ENCODE results near the gene ZFAND3. TPM values are rescaled to one million over a fixed set of nuclear protein-coding genes. Genes with fewer than 3 reads are reported as not detected.

ZFAND3 gene
- total RNA-seq, 1 donor from 2014 or later, result 131 TPM

- Mint-ChIP-seq H3K36me3 (ENCODE audit: low read depth, unreplicated experiment) (no peaks in the 10 kb centered on the region), H3K9me3 (ENCODE audit: unreplicated experiment) (peaks cover 3% of the 10 kb centered on the region), H3K27me3 (ENCODE audit: low read depth, unreplicated experiment) (no peaks in the 10 kb centered on the region), H3K4me1 (ENCODE audit: low read depth, unreplicated experiment) (peaks cover 6% of the 10 kb centered on the region), H3K27ac (ENCODE audit: unreplicated experiment) (no peak overlapping the region), H3K4me3 (ENCODE audit: unreplicated experiment) (no peak overlapping the region)
- Histone ChIP-seq H3K4me1 (ENCODE audit: insufficient read depth, low read length) (no peaks in the 10 kb centered on the region), H3K27me3 (ENCODE audit: insufficient read depth, low read length) (no peaks in the 10 kb centered on the region), H4K20me1 (ENCODE audit: insufficient read depth, low read length) (no peaks in the 10 kb centered on the region), H3K4me2 (ENCODE audit: low read length) (no peak overlapping the region), H3K27ac (ENCODE audit: low read depth, low read length) (no peak overlapping the region), H3K79me2 (ENCODE audit: insufficient read depth, low read length) (no peaks in the 10 kb centered on the region), H3K36me3 (ENCODE audit: insufficient read depth, low read length) (no peaks in the 10 kb centered on the region), H2AFZ (ENCODE audit: low read depth, low read length) (no peak overlapping the region), H3K4me3 (ENCODE audit: insufficient read depth, low read depth, low read length) (no peak overlapping the region), H3K9ac (ENCODE audit: low read length) (no peak overlapping the region), H3K9me3 (ENCODE audit: insufficient read depth, low read depth, low read length) (no peaks in the 10 kb centered on the region)
- DNase-seq (ENCODE audit: low read depth) (no peak), FAIRE-seq (no peak)
- no peak for TF ChIP-seq CTCF (IDR thresholded peaks at IDR 0.05; ENCODE audit: insufficient read depth, low read depth, low read length)
- TF ChIP-seq EZH2 (IDR thresholded peaks at IDR 0.05; ENCODE audit: insufficient read depth, low read length), result no peak
Measured at GRCh38 chr6:38166411-38167240, 347.1 kb downstream of the ZFAND3 start.

- Mint-ChIP-seq H3K27ac (ENCODE audit: unreplicated experiment) (no peak overlapping the region), H3K9me3 (ENCODE audit: unreplicated experiment) (no peaks in the 10 kb centered on the region), H3K4me1 (ENCODE audit: low read depth, unreplicated experiment) (peaks cover 6% of the 10 kb centered on the region), H3K4me3 (ENCODE audit: unreplicated experiment) (no peak overlapping the region), H3K27me3 (ENCODE audit: low read depth, unreplicated experiment) (no peaks in the 10 kb centered on the region), H3K36me3 (ENCODE audit: low read depth, unreplicated experiment) (no peaks in the 10 kb centered on the region)
- no peaks in the 10 kb centered on the region for H3K36me3 ChIP-seq (ENCODE audit: insufficient read depth, low read length)
- no peak for DNase-seq (ENCODE audit: low read depth)
- FAIRE-seq, result no peak
- H3K4me1 ChIP-seq (ENCODE audit: insufficient read depth, low read length), result no peaks in the 10 kb centered on the region
- no peaks in the 10 kb centered on the region for H3K27me3 ChIP-seq (ENCODE audit: insufficient read depth, low read length)
- H3K9ac ChIP-seq (ENCODE audit: low read length), result no peak overlapping the region
- H4K20me1 ChIP-seq (ENCODE audit: insufficient read depth, low read length), result no peaks in the 10 kb centered on the region
- no peak overlapping the region for H3K4me3 ChIP-seq (ENCODE audit: insufficient read depth, low read depth, low read length)
- TF ChIP-seq EZH2 (IDR thresholded peaks at IDR 0.05; ENCODE audit: insufficient read depth, low read length) (no peak), CTCF (IDR thresholded peaks at IDR 0.05; ENCODE audit: insufficient read depth, low read depth, low read length) (no peak)
- no peak overlapping the region for H2AFZ ChIP-seq (ENCODE audit: low read depth, low read length)
- H3K9me3 ChIP-seq (ENCODE audit: insufficient read depth, low read depth, low read length), result no peaks in the 10 kb centered on the region
- H3K27ac ChIP-seq (ENCODE audit: low read depth, low read length), result no peak overlapping the region
- H3K79me2 ChIP-seq (ENCODE audit: insufficient read depth, low read length), result no peaks in the 10 kb centered on the region
- no peak overlapping the region for H3K4me2 ChIP-seq (ENCODE audit: low read length)
Measured at GRCh38 chr6:38167598-38167997, 348.1 kb downstream of the ZFAND3 start.

- H3K79me2 ChIP-seq (ENCODE audit: insufficient read depth, low read length), result no peaks in the 10 kb centered on the region
- H3K9me3 ChIP-seq (ENCODE audit: insufficient read depth, low read depth, low read length), result no peaks in the 10 kb centered on the region
- Mint-ChIP-seq H3K27ac (ENCODE audit: unreplicated experiment) (no peak overlapping the region), H3K27me3 (ENCODE audit: low read depth, unreplicated experiment) (no peaks in the 10 kb centered on the region), H3K4me1 (ENCODE audit: low read depth, unreplicated experiment) (peaks cover 6% of the 10 kb centered on the region), H3K36me3 (ENCODE audit: low read depth, unreplicated experiment) (no peaks in the 10 kb centered on the region), H3K4me3 (ENCODE audit: unreplicated experiment) (no peak overlapping the region), H3K9me3 (ENCODE audit: unreplicated experiment) (no peaks in the 10 kb centered on the region)
- no peaks in the 10 kb centered on the region for H3K4me1 ChIP-seq (ENCODE audit: insufficient read depth, low read length)
- no peak overlapping the region for H3K4me2 ChIP-seq (ENCODE audit: low read length)
- H3K4me3 ChIP-seq (ENCODE audit: insufficient read depth, low read depth, low read length), result no peak overlapping the region
- H3K36me3 ChIP-seq (ENCODE audit: insufficient read depth, low read length), result no peaks in the 10 kb centered on the region
- H3K9ac ChIP-seq (ENCODE audit: low read length), result no peak overlapping the region
- H2AFZ ChIP-seq (ENCODE audit: low read depth, low read length), result no peak overlapping the region
- no peak for DNase-seq (ENCODE audit: low read depth)
- TF ChIP-seq EZH2 (IDR thresholded peaks at IDR 0.05; ENCODE audit: insufficient read depth, low read length) (no peak), CTCF (IDR thresholded peaks at IDR 0.05; ENCODE audit: insufficient read depth, low read depth, low read length) (no peak)
- no peaks in the 10 kb centered on the region for H3K27me3 ChIP-seq (ENCODE audit: insufficient read depth, low read length)
- no peaks in the 10 kb centered on the region for H4K20me1 ChIP-seq (ENCODE audit: insufficient read depth, low read length)
- FAIRE-seq, result no peak
- H3K27ac ChIP-seq (ENCODE audit: low read depth, low read length), result no peak overlapping the region
Measured at GRCh38 chr6:38168126-38168525, 348.6 kb downstream of the ZFAND3 start.

All from astrocyte (in vitro differentiated cells and primary cell).